K562 (cell line): ENCODE data around the gene PPIAL4G. TPM values are rescaled to one million over a fixed set of nuclear protein-coding genes. Genes with fewer than 3 reads are reported as not detected.
"Not testable (repeated sequence)": the region's sequence is repeated elsewhere in the genome, so short reads cannot be mapped to it uniquely, and the experiment has no call there.

Experiments used
- ATAC-seq: fragments of 200-7000 bp; cut with Tn5 transposase; 3 replicates; pipeline ENCODE4 v1.9.1; 2020; ENCODE audit warnings: moderate library complexity
- BruUV-seq: library from RNA; stranded (reverse); fragments of 400-500 nt; replicated peaks from 2 replicates; lab custom pipeline; 2021; lab: Mats Ljungman, UMichigan
- CTCF ChIA-PET: fragments of 300-600 bp; formaldehyde crosslinking; extraction: SDS; loops from one replicate; lab custom pipeline; 2021; ENCODE audit warnings: low intra/inter-chr PET ratio; lab: Yijun Ruan, JAX
- POLR2A ChIA-PET: fragments of 300-600, 350-650 bp; sonication (Branson Sonifier 250); formaldehyde crosslinking; extraction: SDS; loops from one replicate; lab custom pipeline; 2021; ENCODE audit warnings: antibody characterized with exemption, inconsistent platforms; lab: Yijun Ruan, JAX
- DNase-seq, 4 experiments: peaks; one replicate each; pipeline versions ENCODE4 v3.0.0 to v3.0.0-alpha.2; 2011 to 2018; ENCODE audit warnings: low spot score in 3 of 4, mixed read lengths in 3 of 4; ENCODE audit errors: extremely low read depth in 1 of 4
- FAIRE-seq: peaks from 2 replicates; lab custom pipeline; 2011; peaks lifted over from hg19 to GRCh38; lab: Jason Lieb, UNC
- H2AFZ ChIP-seq: 2 replicates; pipeline ENCODE4 v1.6.0; 2011; ENCODE audit warnings: low read depth, low read length, control low read depth, inconsistent platforms
- H3K27ac ChIP-seq: fragments of 200-600 bp; 3 replicates; pipeline ENCODE4 v1.8.0; 2011; ENCODE audit warnings: low read depth, mild to moderate bottlenecking, control low read depth, inconsistent platforms, low read length, moderate library complexity, mixed read lengths; ENCODE audit errors: extremely low read depth
- H3K27me3 ChIP-seq, 2 experiments: fragments of 300-600 bp in 1 of 2; 2 replicates in 1 of 2; 3 replicates in 1 of 2; pipeline versions ENCODE4 v1.6.0 to v1.8.0; 2011; ENCODE audit warnings: inconsistent platforms in 2 of 2, low read length in 2 of 2, mild to moderate bottlenecking in 1 of 2, mixed read lengths in 1 of 2, moderate library complexity in 1 of 2; ENCODE audit not compliant: control insufficient read depth in 2 of 2, insufficient read depth in 2 of 2
- H3K36me3 ChIP-seq: fragments of 300-600 bp; 3 replicates; pipeline ENCODE4 v1.8.0; 2011; ENCODE audit warnings: mild to moderate bottlenecking, low read length, inconsistent platforms; ENCODE audit not compliant: control insufficient read depth, insufficient read depth
- H3K4me1 ChIP-seq, 2 experiments: fragments of 200-600 bp in 1 of 2; replicated peaks in 1 of 2; 2 replicates in 1 of 2; 3 replicates in 1 of 2; pipeline versions ENCODE4 v1.5.1 to v1.8.0; 2011; ENCODE audit warnings: inconsistent platforms in 2 of 2, low read length in 2 of 2, mild to moderate bottlenecking in 1 of 2, mixed read lengths in 1 of 2, moderate library complexity in 1 of 2; ENCODE audit not compliant: control insufficient read depth in 2 of 2, insufficient read depth in 2 of 2
- H3K4me2 ChIP-seq: 2 replicates; pipeline ENCODE4 v1.6.1; 2011; ENCODE audit warnings: low read length, control low read depth, inconsistent platforms, mixed read lengths; ENCODE audit not compliant: insufficient read depth
- H3K4me3 ChIP-seq: fragments of 200-600 bp; sonication (generic), shearing (Covaris generic); 2 replicates; pipeline ENCODE4 v1.5.1; 2016; ENCODE audit warnings: control low read depth, inconsistent platforms
- H3K79me2 ChIP-seq: fragments of 200-600 bp; 3 replicates; pipeline ENCODE4 v1.8.0; 2011; ENCODE audit warnings: low read length, inconsistent platforms; ENCODE audit not compliant: control insufficient read depth, insufficient read depth
- H3K9ac ChIP-seq, 2 experiments: 2 replicates each; pipeline versions ENCODE4 v1.6.0 to v1.6.1; 2011; ENCODE audit warnings: low read depth in 2 of 2, low read length in 2 of 2, control low read depth in 1 of 2, inconsistent platforms in 1 of 2, mild to moderate bottlenecking in 1 of 2, mixed read lengths in 1 of 2; ENCODE audit not compliant: insufficient read depth in 1 of 2
- H3K9me1 ChIP-seq: one replicate; pipeline ENCODE4 v1.6.0; 2011; ENCODE audit warnings: inconsistent platforms, mild to moderate bottlenecking, low read length, moderate library complexity; ENCODE audit not compliant: control insufficient read depth, insufficient read depth
- H3K9me3 ChIP-seq: replicated peaks from 2 replicates; pipeline ENCODE4 v1.5.1; 2011; ENCODE audit warnings: low read depth, low read length, inconsistent platforms; ENCODE audit not compliant: control insufficient read depth, insufficient read depth
- H4K20me1 ChIP-seq: replicated peaks from 2 replicates; pipeline ENCODE4 v1.6.1; 2011; ENCODE audit warnings: low read length, inconsistent platforms, mixed read lengths; ENCODE audit not compliant: control insufficient read depth, insufficient read depth
- ATF1 ChIP-seq, 2 experiments: fragments of 450-650 bp in 1 of 2; IDR thresholded peaks; 2 replicates each; pipeline ENCODE4 v1.6.1; 2016; ENCODE audit warnings: missing compliant biosample characterization in 1 of 2, missing genetic modification characterization in 1 of 2
- CREB1 ChIP-seq, 2 experiments: sonication (generic) in 1 of 2; formaldehyde crosslinking in 1 of 2; IDR thresholded peaks; 2 replicates each; pipeline versions ENCODE4 v1.6.1 to v1.8.0; 2012 to 2022; ENCODE audit warnings: inconsistent platforms in 1 of 2, mild to moderate bottlenecking in 1 of 2, missing genetic modification reagents in 1 of 2, moderate library complexity in 1 of 2
- CREM ChIP-seq: IDR thresholded peaks from 2 replicates; pipeline ENCODE4 v1.6.1; 2014; ENCODE audit warnings: antibody characterized with exemption, low read depth
- DMBX1 ChIP-seq: fragments of 250-450 bp; sonication (Bioruptor Pico); IDR thresholded peaks from 2 replicates; pipeline ENCODE4 v1.8.0; 2022; ENCODE audit warnings: inconsistent platforms, mild to moderate bottlenecking, moderate library complexity, borderline replicate concordance
- EHMT2 ChIP-seq: fragments of 450-650 bp; IDR thresholded peaks from 2 replicates; pipeline ENCODE4 v1.6.1; 2018; ENCODE audit warnings: antibody characterized with exemption
- ELF4 ChIP-seq: fragments of 450-650 bp; formaldehyde crosslinking; IDR thresholded peaks from 2 replicates; pipeline ENCODE4 v1.4.0; 2022; ENCODE audit warnings: missing genetic modification characterization
- ETV1 ChIP-seq: fragments of 450-650 bp; conservative IDR thresholded peaks from 2 replicates; pipeline ENCODE4 v1.6.1; 2016; ENCODE audit warnings: missing genetic modification characterization, control low read depth, low read depth, missing compliant biosample characterization
- GABPB1 ChIP-seq: sonication (generic); formaldehyde crosslinking; IDR thresholded peaks from 2 replicates; pipeline ENCODE4 v1.8.0; 2022; ENCODE audit warnings: mild to moderate bottlenecking, missing genetic modification reagents
- MEIS2 ChIP-seq: fragments of 450-650 bp; IDR thresholded peaks from 2 replicates; pipeline ENCODE4 v1.6.1; 2014; ENCODE audit warnings: mild to moderate bottlenecking; ENCODE audit not compliant: partially characterized antibody
- NFRKB ChIP-seq: fragments of 450-650 bp; IDR thresholded peaks from 2 replicates; pipeline ENCODE4 v1.6.1; 2016; ENCODE audit warnings: low read depth
- NR2C1 ChIP-seq, 2 experiments: fragments of 450-650 bp; IDR thresholded peaks; 2 replicates each; pipeline ENCODE4 v1.6.1; 2017; ENCODE audit warnings: mild to moderate bottlenecking in 2 of 2, antibody characterized with exemption in 1 of 2, inconsistent platforms in 1 of 2, missing compliant biosample characterization in 1 of 2, missing genetic modification characterization in 1 of 2
- SMAD4 ChIP-seq: fragments of 250-450 bp; sonication (Bioruptor Pico); conservative IDR thresholded peaks from 2 replicates; pipeline ENCODE4 v1.8.0; 2021; ENCODE audit warnings: inconsistent platforms, mild to moderate bottlenecking, moderate library complexity
- SPI1 ChIP-seq: IDR thresholded peaks from 2 replicates; pipeline ENCODE4 v1.6.1; 2011; ENCODE audit warnings: low read depth, low read length, control low read depth, borderline replicate concordance
- YY1 ChIP-seq, 3 experiments: IDR thresholded peaks; 2 replicates each; pipeline ENCODE4 v1.6.1; 2011; ENCODE audit warnings: low read length in 2 of 3, mild to moderate bottlenecking in 2 of 3, moderate library complexity in 2 of 3, borderline replicate concordance in 1 of 3, control low read depth in 1 of 3, low read depth in 1 of 3; ENCODE audit not compliant: insufficient read depth in 3 of 3, insufficient replicate concordance in 2 of 3, control insufficient read depth in 1 of 3, insufficient read length in 1 of 3; ENCODE audit errors: extremely low read depth in 1 of 3
- ZC3H8 ChIP-seq: fragments of 450-650 bp; IDR thresholded peaks from 2 replicates; pipeline ENCODE4 v1.6.1; 2017
- ZNF143 ChIP-seq: sonication (generic); formaldehyde crosslinking; IDR thresholded peaks from 2 replicates; pipeline ENCODE4 v1.9.0; 2022; ENCODE audit warnings: mild to moderate bottlenecking, missing genetic modification reagents
- ZNF584 ChIP-seq: fragments of 200-800 bp; sonication (Bioruptor generic); IDR thresholded peaks from 2 replicates; pipeline ENCODE4 v1.6.1; 2016; ENCODE audit warnings: low read depth, mild to moderate bottlenecking, missing genetic modification characterization, missing compliant biosample characterization
- WGBS: fragments of 100-300 bp; shearing (Covaris generic); methylation state at CpG from one replicate; pipeline ENCODE4 v1.1.6; 2016; ENCODE audit warnings: low coverage, mixed read lengths; ENCODE audit not compliant: insufficient coverage; ENCODE audit errors: missing lambda C conversion rate; 5-methylcytosine and 5-hydroxymethylcytosine counted together
- in situ Hi-C: fragments of 300-500 bp; cut with MboI; formaldehyde crosslinking; loops from 4 replicates; pipeline ENCODE4 v1.15.0; 2018; ENCODE audit warnings: inconsistent platforms, mixed read lengths
- intact Hi-C: fragments of 100-400 bp; cut with micrococcal nuclease; formaldehyde crosslinking; loops from 2 replicates; pipeline ENCODE4 v1.14.2; 2022
- polyA plus RNA-seq, 8 experiments: library from polyadenylated mRNA; depleted of rRNA in 4 of 8; stranded (reverse) in 5 of 8; unstranded in 3 of 8; fragments of >200 nt; fragmentation: Nextera tagmentation in 2 of 8; fragmentation: Illumina TruSeq in 1 of 8; extraction: Ambion mirVana in 2 of 8; extraction: Trizol in 1 of 8; gene quantifications; 2 replicates each; pipeline versions ENCODE4 v1.2.1 to v1.2.3, GENCODE V29; 2011 to 2014; ENCODE audit warnings: inconsistent platforms in 1 of 8, missing spikeins in 1 of 8
- total RNA-seq, 7 experiments: library from RNA; depleted of rRNA in 6 of 7; stranded (reverse); fragments of >200 nt in 6 of 7; fragmentation: Illumina TruSeq in 2 of 7; extraction: Trizol in 2 of 7; gene quantifications; 2 replicates each; pipeline versions ENCODE4 v1.2.1 to v1.2.3, GENCODE V29; 2011 to 2021; ENCODE audit warnings: low replicate concordance in 1 of 7
- TF ChIP-seq, protein P1 (sequence below): fragments of 450-650 bp; conservative IDR thresholded peaks from 2 replicates; pipeline ENCODE4 v1.6.1; 2016; ENCODE audit warnings: missing genetic modification characterization, low read depth, mild to moderate bottlenecking, missing compliant biosample characterization, moderate library complexity
- TF ChIP-seq, protein P2 (sequence below): fragments of 250-450 bp; sonication (Bioruptor Pico); IDR thresholded peaks from 2 replicates; pipeline ENCODE4 v1.4.0; 2020

The PPIAL4G gene
- total and polyA plus RNA-seq, 9 of the 15 experiments (the other 6 are each of a cell fraction or from before 2014, with no cell fraction given): not detected

DNA sequence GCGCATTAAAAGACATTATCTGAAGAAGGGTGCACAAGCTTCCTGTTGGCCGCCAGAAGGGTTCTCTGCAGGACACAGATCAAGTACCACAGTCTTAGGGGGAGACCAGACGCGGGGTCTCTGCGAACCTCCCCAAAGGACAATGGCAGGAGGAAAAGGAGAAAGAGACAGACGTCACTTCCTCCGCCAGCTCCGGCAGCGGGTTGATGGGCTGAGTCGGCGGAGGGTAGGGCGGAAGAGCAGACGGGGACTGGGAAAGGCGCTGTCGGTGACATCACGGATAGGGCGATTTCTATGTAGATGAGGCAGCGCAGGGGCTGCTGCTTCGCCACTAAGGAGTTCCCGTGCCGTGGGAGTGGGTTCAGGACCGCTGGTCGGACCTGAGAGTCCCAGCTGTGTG lies 39.0 kb upstream of the PPIAL4G start:
- WGBS: 2% methylated on average over 14 of the region's 23 CpGs
- H3K9ac ChIP-seq: peak overlapping the region in 1 of 2 experiments; percentile 68; a peak in 2 of 4 replicates
- H3K79me2 ChIP-seq; in situ Hi-C loops; H3K27me3 ChIP-seq; H3K9me3 ChIP-seq; H3K9me1 ChIP-seq; H3K4me3 ChIP-seq; BruUV-seq; H3K36me3 ChIP-seq; H4K20me1 ChIP-seq; H3K4me1 ChIP-seq; CTCF ChIA-PET; FAIRE-seq; intact Hi-C loops; TF ChIP-seq ATF1 (CRISPR knock-in tag; IDR thresholded peaks at IDR 0.05); CREB1 (IDR thresholded peaks at IDR 0.05); NR2C1 (IDR thresholded peaks at IDR 0.05): not testable (repeated sequence)
- peak overlapping the region; percentile 49; the same call in 1 of the 2 replicates for H3K4me2 ChIP-seq
- DNase-seq (peak in 1 of 4 experiments; percentile 91), ATAC-seq (peak; percentile 73)
- POLR2A ChIA-PET: interaction anchor here (0.6 to 1.3 kb wide), 2 partner anchors 153 to 188 kb away, joined by 3 to 9 read pairs; no protein-coding TSS in a partner anchor
- H2AFZ ChIP-seq: peak overlapping the region; percentile 66
- H3K27ac ChIP-seq: peak overlapping the region; percentile 74; the same call in 2 of the 3 replicates
- TF ChIP-seq SMAD4 (CRISPR knock-in tag) (peak; percentile 10), ELF4 (0 out of 2 replicates have a peak, but pooled peaks have one; percentile 10), ZC3H8 (0 out of 2 replicates have a peak, but pooled peaks have one; percentile 70), ATF1 (tag; IDR thresholded peaks at IDR 0.05) (peak; percentile 79), CREB1 (CRISPR knock-in tag; IDR thresholded peaks at IDR 0.05) (peak; percentile 80), NR2C1 (tag; IDR thresholded peaks at IDR 0.05) (0 out of 2 replicates have a peak, but pooled peaks have one; percentile 10), DMBX1 (CRISPR knock-in tag) (peak; percentile 37; the same call in 1 of the 2 replicates), GABPB1 (CRISPR knock-in tag) (peak; percentile 75; the same call in 1 of the 2 replicates), ETV1 (tag) (peak; percentile 53), CREM (peak; percentile 90), ZNF143 (CRISPR knock-in tag) (peak; percentile 64), ZNF584 (CRISPR knock-in tag) (0 out of 2 replicates have a peak, but pooled peaks have one; percentile 6), YY1 (IDR thresholded peaks at IDR 0.05; ENCODE audit: borderline replicate concordance in 1 of 3, control insufficient read depth in 1 of 3, extremely low read depth in 1 of 3, insufficient read depth in 3 of 3, insufficient read length in 1 of 3, insufficient replicate concordance in 2 of 3, low read depth in 1 of 3, low read length in 2 of 3) (peak in 2 of 3 experiments; percentile 20 to 47), MEIS2 (peak; percentile 10), NFRKB (peak; percentile 47), EHMT2 (peak; percentile 96), SPI1 (peak; percentile 57; the same call in 1 of the 2 replicates)
- TF ChIP-seq, protein P1, sequence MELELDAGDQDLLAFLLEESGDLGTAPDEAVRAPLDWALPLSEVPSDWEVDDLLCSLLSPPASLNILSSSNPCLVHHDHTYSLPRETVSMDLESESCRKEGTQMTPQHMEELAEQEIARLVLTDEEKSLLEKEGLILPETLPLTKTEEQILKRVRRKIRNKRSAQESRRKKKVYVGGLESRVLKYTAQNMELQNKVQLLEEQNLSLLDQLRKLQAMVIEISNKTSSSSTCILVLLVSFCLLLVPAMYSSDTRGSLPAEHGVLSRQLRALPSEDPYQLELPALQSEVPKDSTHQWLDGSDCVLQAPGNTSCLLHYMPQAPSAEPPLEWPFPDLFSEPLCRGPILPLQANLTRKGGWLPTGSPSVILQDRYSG (tag): 0 out of 2 replicates have a peak, but pooled peaks have one; percentile 26
- TF ChIP-seq, protein P2, sequence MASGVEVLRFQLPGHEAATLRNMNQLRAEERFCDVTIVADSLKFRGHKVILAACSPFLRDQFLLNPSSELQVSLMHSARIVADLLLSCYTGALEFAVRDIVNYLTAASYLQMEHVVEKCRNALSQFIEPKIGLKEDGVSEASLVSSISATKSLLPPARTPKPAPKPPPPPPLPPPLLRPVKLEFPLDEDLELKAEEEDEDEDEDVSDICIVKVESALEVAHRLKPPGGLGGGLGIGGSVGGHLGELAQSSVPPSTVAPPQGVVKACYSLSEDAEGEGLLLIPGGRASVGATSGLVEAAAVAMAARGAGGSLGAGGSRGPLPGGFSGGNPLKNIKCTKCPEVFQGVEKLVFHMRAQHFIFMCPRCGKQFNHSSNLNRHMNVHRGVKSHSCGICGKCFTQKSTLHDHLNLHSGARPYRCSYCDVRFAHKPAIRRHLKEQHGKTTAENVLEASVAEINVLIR (CRISPR knock-in tag): peak; percentile 75
